GM12891 (cell line): ENCODE measurements around the gene TMTC4.
"Not testable (repeated sequence)": the region's sequence is repeated elsewhere in the genome, so short reads cannot be mapped to it uniquely, and the experiment has no call there.

ENCODE experiments used
- POLR2A ChIP-seq: IDR thresholded peaks from 2 replicates; pipeline ENCODE4 v1.6.1; 2011; ENCODE audit warnings: low read depth, low read length, control low read depth
- POLR2AphosphoS5 ChIP-seq: IDR thresholded peaks from 2 replicates; pipeline ENCODE4 v1.6.1; 2011; ENCODE audit warnings: low read depth, low read length, control low read depth
- POU2F2 ChIP-seq: IDR thresholded peaks from 2 replicates; pipeline ENCODE4 v1.6.1; 2011; ENCODE audit warnings: low read depth, mild to moderate bottlenecking, control low read depth, low read length, moderate library complexity

- TF ChIP-seq POLR2AphosphoS5, POU2F2, POLR2A: not testable (repeated sequence)
Observed at GRCh38 chr13:100677128-100677527, 2.5 kb upstream of the TMTC4 start.
